MM.1S (cell line): ENCODE measurements around the gene CABP4.
A peak's percentile ranks its signal among the peaks of the same experiment; 100 is the strongest.

ENCODE experiments used
- DNase-seq: peaks from one replicate; pipeline ENCODE4 v3.0.0-alpha.2; 2015
- H2AFZ ChIP-seq: fragments of 300-600 bp; sonication (generic); 2 replicates; pipeline ENCODE4 v1.6.0; 2016; ENCODE audit warnings: antibody characterized with exemption, low read length
- H3F3A ChIP-seq: fragments of 300-600 bp; sonication (generic); 2 replicates; pipeline ENCODE4 v1.6.1; 2016; ENCODE audit warnings: mild to moderate bottlenecking, antibody characterized with exemption, low read length, moderate library complexity, mixed read lengths; ENCODE audit not compliant: insufficient read depth
- H3K27ac ChIP-seq: fragments of 300-600 bp; sonication (generic); 2 replicates; pipeline ENCODE4 v1.5.1; 2016; ENCODE audit warnings: mild to moderate bottlenecking, low read length
- H3K27me3 ChIP-seq: fragments of 300-600 bp; sonication (generic); replicated peaks from 2 replicates; pipeline ENCODE4 v1.6.0; 2016; ENCODE audit warnings: low read length; ENCODE audit not compliant: insufficient read depth
- H3K36me3 ChIP-seq: fragments of 300-600 bp; sonication (generic); replicated peaks from 2 replicates; pipeline ENCODE4 v1.6.1; 2016; ENCODE audit warnings: mild to moderate bottlenecking, low read length, mixed read lengths; ENCODE audit not compliant: insufficient read depth
- H3K4me1 ChIP-seq: fragments of 300-600 bp; sonication (generic); 2 replicates; pipeline ENCODE4 v1.6.1; 2016; ENCODE audit warnings: low read length, mixed read lengths
- H3K4me2 ChIP-seq: fragments of 300-600 bp; sonication (generic); 2 replicates; pipeline ENCODE4 v1.6.0; 2016; ENCODE audit warnings: low read depth, low read length
- H3K4me3 ChIP-seq: fragments of 300-600 bp; sonication (generic); 2 replicates; pipeline ENCODE4 v1.5.1; 2016; ENCODE audit warnings: low read length, mixed read lengths
- H3K79me2 ChIP-seq: fragments of 300-600 bp; sonication (generic); 2 replicates; pipeline ENCODE4 v1.6.1; 2016; ENCODE audit warnings: mixed run types, low read length, mixed read lengths
- H3K9ac ChIP-seq: fragments of 300-600 bp; sonication (generic); 2 replicates; pipeline ENCODE4 v1.6.1; 2016; ENCODE audit warnings: low read length, mixed read lengths
- H3K9me2 ChIP-seq: fragments of 300-600 bp; sonication (generic); replicated peaks from 2 replicates; pipeline ENCODE4 v1.6.1; 2016; ENCODE audit warnings: mild to moderate bottlenecking, low read length, mixed read lengths; ENCODE audit not compliant: insufficient read depth
- H3K9me3 ChIP-seq: fragments of 300-600 bp; sonication (generic); replicated peaks from 2 replicates; pipeline ENCODE4 v1.6.1; 2016; ENCODE audit warnings: mild to moderate bottlenecking, low read length, mixed read lengths; ENCODE audit not compliant: insufficient read depth
- H4K20me1 ChIP-seq: fragments of 300-600 bp; sonication (generic); 2 replicates; pipeline ENCODE4 v1.6.1; 2016; ENCODE audit warnings: mild to moderate bottlenecking, low read length, moderate library complexity, mixed read lengths; ENCODE audit not compliant: insufficient read depth
- CTCF ChIP-seq: fragments of 300-600 bp; sonication (generic); IDR thresholded peaks from 2 replicates; pipeline ENCODE4 v1.5.1; 2016; ENCODE audit warnings: antibody characterized with exemption, low read length, mixed read lengths
- EZH2 ChIP-seq: fragments of 300-600 bp; sonication (generic); optimal IDR thresholded peaks from 2 replicates; pipeline ENCODE3; 2017; ENCODE audit warnings: low read depth, mild to moderate bottlenecking, antibody characterized with exemption, low read length, mixed read lengths
- EZH2phosphoT487 ChIP-seq: fragments of 300-600 bp; sonication (generic); IDR thresholded peaks from 2 replicates; pipeline ENCODE4 v1.6.1; 2018; ENCODE audit warnings: antibody characterized with exemption, low read length

CABP4 gene

DNA sequence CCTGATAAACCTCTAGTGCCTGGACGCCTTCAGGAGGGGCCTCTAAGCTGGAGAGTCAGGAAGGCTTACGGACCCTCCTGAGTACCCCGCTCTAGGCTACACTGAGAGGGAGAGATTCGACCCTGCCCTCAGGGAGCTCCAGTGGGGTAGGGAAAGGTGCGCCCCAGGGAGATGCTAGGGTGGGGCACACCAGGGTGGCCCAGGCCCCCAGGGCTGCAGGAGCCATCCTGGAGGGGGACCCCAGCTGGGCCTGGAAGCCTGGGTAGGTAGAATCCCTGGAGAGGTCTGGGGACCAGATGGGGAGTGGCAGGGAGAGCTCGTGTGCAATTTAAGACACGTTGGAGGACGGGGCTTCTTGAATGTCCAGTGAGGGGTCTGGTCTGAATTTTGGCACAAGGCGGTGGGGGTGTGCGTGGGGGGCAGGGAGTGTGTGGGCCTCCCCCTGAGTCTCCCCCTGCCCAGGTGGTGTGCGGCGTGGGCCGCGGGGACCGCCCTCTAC is 35.0 kb upstream of the CABP4 start:
- H3K36me3 ChIP-seq = no peaks in the 10 kb centered on the region
- no peak overlapping the region for H2AFZ ChIP-seq
- no peaks in the 10 kb centered on the region for H4K20me1 ChIP-seq
- no peak for DNase-seq
- no peak overlapping the region for H3K27ac ChIP-seq
- no peaks in the 10 kb centered on the region for H3K79me2 ChIP-seq
- TF ChIP-seq EZH2phosphoT487 (no peak), CTCF (no peak), EZH2 (no peak)
- H3K4me1 ChIP-seq = peaks cover 17% of the 10 kb centered on the region; the same call in 1 of the 2 replicates
- H3K4me3 ChIP-seq = peak overlapping the region; percentile 44; the same call in 1 of the 2 replicates
- no peaks in the 10 kb centered on the region for H3F3A ChIP-seq
- H3K9me2 ChIP-seq = no peaks in the 10 kb centered on the region
- H3K4me2 ChIP-seq = peak overlapping the region; percentile 88
- H3K27me3 ChIP-seq = peaks cover under 1% of the 10 kb centered on the region; the same call in 1 of the 2 replicates
- peak overlapping the region; percentile 55 for H3K9ac ChIP-seq
- no peaks in the 10 kb centered on the region for H3K9me3 ChIP-seq

GRCh38 chr11:67420646-67421429 is 34.3 kb upstream of the CABP4 start:
- H3K27ac ChIP-seq = no peak overlapping the region
- no peaks in the 10 kb centered on the region for H3K27me3 ChIP-seq
- TF ChIP-seq CTCF (no peak), EZH2 (no peak), EZH2phosphoT487 (no peak)
- no peaks in the 10 kb centered on the region for H3K36me3 ChIP-seq
- peak overlapping the region; percentile 93 for H2AFZ ChIP-seq
- H3K9ac ChIP-seq = peak overlapping the region; percentile 55
- DNase-seq = peak; percentile 93
- no peaks in the 10 kb centered on the region for H3K9me3 ChIP-seq
- peaks cover 17% of the 10 kb centered on the region; the same call in 1 of the 2 replicates for H3K4me1 ChIP-seq
- H4K20me1 ChIP-seq = no peaks in the 10 kb centered on the region
- H3K4me2 ChIP-seq = peak overlapping the region; percentile 99
- H3K9me2 ChIP-seq = no peaks in the 10 kb centered on the region
- H3F3A ChIP-seq = no peaks in the 10 kb centered on the region
- H3K4me3 ChIP-seq = peak overlapping the region; percentile 61
- no peaks in the 10 kb centered on the region for H3K79me2 ChIP-seq

DNA sequence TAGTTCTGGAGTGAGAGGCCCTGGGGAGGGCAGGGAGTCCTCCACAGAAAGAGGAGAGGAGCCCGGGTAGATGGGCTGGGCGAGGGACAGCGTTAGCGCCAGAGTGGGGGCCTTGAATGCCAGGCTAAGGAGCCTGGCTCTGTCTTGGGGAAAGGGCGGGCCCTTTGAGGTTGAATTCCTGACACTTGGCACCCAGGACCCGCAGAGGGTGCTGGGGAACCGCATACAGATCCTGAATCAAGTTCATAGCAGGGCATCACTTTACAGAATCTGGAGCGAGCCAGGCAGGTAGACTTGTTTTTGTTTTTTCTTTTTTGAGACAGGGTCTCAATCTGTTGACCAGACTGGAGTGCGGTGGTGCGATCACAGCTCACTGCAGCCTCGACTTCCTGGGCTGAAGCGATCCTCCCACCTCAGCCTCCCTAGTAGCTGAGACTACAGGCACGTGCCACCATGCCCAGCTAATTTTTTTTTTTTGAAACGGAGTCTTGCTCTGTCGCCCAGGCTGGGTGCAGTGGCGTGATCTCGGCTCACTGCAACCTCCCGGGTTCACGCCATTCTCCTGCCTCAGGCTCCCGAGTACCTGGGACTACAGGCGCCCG is 33.6 kb upstream of the CABP4 start:
- Histone ChIP-seq H3K27ac (no peak overlapping the region), H3K9me3 (no peaks in the 10 kb centered on the region), H3K36me3 (no peaks in the 10 kb centered on the region), H3K79me2 (no peaks in the 10 kb centered on the region), H3K4me1 (peaks cover 17% of the 10 kb centered on the region; the same call in 1 of the 2 replicates), H3K4me2 (peak overlapping the region; percentile 99; the same call in 1 of the 2 replicates), H3K9me2 (no peaks in the 10 kb centered on the region), H3K27me3 (no peaks in the 10 kb centered on the region), H3F3A (no peaks in the 10 kb centered on the region), H2AFZ (peak overlapping the region; percentile 93), H3K9ac (peak overlapping the region; percentile 28; the same call in 1 of the 2 replicates), H3K4me3 (peak overlapping the region; percentile 61), H4K20me1 (no peaks in the 10 kb centered on the region)
- no peak for TF ChIP-seq EZH2phosphoT487
- TF ChIP-seq CTCF = no peak
- no peak for TF ChIP-seq EZH2
- DNase-seq = no peak
